GM21381 (cell line): ENCODE measurements around the gene ELFN2.

Experiments used
- ATAC-seq: cut with Tn5 transposase; IDR thresholded peaks from one replicate; pipeline ENCODE4 v1.9.1; 2021; ENCODE audit warnings: mild to moderate bottlenecking, moderate library complexity; ENCODE audit not compliant: unreplicated experiment

ELFN2 gene

DNA sequence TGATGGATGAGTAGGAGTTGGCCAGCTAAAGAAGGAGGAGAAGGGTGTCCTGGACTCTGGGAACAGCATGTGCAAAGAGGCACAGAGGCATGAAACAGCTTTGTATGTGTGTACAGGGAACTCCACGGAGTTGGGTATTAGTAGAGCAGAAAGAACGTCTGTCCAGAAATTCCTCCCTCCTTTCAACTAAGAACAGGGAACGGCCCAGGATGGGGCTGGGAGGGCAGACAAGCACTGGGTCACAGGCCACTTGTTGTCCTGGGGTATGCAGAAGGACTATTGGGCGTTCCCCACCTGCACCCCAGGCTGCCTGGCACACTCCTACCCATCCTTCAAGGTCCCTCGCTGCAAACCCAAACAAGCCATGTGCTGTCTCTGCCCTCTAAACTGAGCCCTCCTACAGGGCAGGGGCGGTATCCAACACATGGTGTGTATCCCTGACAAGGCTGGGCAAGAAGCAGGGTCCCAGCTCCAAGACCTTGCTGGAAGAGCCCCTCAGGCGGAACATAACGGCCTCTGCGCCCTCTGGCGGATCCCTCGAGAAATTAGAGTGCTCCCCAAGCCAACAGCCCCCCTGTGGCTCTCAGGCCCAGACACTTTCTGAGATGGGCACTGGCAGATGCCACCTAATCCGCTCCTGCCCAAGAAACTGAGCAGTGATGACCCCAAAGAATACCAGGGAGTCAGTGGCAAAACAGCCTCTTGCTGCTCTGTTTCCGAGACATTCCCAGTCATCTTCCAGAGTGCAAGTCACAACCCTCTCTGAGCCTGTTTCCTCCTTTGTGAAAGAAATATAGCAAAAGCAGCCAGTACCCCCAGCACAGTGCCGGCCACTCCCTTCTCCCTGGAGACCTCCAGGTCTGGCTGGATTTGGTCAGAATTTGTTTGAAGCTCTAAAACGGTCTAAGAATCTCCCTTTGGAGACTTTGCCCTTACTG is 1.6 kb upstream of the ELFN2 start:
- no peak for ATAC-seq

DNA sequence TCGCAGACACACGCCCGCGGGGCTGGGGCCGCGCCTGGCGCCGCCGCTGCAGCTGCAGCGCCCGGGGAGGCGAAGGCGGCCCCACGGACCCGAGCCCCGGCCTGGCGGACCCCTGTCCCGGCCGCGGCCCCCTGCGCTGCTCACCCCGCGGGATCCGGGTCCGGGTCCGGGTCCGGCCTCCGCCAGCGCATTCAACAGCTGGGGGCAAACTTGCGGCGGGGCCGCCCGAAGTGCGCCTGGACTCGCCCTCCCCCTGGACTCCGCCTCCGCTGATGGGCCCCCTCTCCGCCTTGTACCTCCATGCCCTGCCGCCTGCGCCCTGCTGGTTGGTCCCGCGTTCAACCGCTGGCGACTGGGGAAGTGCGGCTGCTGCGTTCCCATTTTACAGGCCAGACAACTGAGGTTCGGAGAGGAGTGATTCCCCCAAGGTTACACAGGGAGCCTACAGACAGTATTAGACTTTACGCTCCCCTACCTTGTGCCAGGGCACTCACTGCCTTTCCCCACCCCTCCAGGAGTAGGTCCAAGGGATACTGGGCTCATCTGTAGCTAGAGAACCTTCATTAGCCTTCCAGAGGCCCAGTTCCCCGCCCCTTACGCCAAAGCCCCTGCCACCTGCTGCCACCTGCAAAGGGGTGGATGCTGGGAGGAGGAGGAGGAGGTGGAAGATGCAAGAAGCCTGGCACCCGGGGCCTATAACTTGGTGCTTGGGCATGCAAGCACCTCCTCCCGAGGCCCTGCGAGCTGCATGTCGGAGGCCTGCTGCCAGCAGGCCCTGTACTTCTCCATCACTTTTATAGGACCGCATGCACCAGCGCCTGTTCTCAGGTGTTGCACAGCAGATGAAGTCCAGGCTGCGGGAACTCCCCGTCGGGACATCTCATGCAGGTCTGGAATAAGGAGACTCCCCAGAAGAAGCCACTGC is 694 bp upstream of the ELFN2 start:
- no peak for ATAC-seq

- ATAC-seq: no peak
These were observed 559 bp downstream of the ELFN2 start for GRCh38 chr22:37426706-37427134.

DNA sequence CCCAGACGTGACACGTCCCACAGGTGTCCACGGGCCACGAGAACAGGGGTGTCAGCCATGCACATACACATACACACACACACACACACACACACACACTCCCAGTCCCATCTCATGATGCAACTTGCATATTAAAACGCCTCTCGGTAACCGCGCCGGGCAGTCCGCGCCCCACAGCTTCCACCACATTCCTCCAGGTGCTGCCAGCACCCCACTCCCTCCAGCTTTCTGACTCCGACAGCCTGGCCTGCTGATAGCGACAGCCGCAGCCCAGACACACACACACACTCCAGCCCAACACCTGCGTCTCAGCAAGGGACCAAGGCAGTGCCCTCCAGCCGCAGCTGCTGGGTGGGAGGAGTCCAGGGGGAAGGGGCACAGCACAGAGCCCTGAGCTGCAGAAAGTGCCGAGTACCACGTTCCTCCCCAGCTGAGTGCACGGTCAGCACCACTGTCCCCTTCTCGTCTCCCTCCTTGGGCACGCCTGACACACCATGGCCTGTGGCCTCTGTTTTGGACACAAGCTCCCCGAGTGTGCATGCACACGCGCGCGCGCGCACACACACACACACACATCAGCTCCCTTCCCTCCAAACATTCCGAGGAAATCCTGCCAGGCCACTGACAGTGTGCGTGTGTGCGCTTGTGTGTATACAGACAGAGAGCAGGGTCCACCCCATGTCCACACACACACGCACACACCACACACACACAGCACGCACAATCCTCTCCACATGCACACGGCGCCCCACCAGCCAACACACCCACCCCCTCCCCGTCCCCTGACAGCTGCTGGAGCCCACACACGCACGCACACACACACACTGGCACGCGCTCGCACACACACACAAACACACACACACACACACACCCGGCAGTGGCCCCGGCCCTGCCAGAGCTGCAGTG is 1.2 kb downstream of the ELFN2 start:
- ATAC-seq: no peak

DNA sequence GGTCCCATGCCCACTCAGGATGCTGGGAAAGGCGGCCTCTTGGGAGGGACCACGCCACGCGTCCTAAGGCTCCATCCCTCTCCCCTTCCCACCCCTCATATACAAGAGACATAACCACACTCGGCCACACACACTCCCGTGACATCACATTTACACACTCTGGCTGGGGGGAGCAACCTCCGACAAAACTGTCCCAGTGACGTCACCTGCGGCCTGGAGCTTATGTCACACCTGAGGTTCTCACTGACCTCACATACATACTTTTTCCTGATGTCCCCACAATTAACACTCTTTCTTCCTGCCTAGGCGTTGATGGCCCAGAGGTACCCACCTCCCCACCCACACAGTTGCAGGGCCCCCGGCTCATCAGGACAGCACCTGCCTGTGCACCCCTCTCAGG is 1.9 kb downstream of the ELFN2 start:
- ATAC-seq: no peak

DNA sequence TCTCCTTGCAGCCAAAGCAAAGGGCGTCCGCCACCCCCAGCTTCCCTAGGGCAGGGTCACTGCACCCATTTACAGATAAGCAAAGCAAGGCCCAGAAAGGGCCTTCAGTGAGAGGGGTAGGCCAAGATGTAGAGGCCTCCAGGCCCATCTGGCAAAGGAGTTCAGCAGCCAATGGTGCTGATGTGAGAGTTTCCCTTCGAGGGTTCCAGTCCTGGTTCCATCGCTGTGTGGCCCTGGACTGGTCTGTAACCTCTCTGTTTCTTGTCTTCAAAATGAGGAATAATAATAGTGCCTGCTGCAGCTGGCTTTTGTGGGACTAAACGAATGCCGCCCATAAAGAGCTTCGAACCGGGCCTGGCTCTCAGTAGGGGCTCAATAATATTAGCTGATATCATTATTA is 4.0 kb downstream of the ELFN2 start:
- no peak for ATAC-seq

- ATAC-seq: no peak
These were observed 5.8 kb downstream of the ELFN2 start for GRCh38 chr22:37421468-37421877.

DNA sequence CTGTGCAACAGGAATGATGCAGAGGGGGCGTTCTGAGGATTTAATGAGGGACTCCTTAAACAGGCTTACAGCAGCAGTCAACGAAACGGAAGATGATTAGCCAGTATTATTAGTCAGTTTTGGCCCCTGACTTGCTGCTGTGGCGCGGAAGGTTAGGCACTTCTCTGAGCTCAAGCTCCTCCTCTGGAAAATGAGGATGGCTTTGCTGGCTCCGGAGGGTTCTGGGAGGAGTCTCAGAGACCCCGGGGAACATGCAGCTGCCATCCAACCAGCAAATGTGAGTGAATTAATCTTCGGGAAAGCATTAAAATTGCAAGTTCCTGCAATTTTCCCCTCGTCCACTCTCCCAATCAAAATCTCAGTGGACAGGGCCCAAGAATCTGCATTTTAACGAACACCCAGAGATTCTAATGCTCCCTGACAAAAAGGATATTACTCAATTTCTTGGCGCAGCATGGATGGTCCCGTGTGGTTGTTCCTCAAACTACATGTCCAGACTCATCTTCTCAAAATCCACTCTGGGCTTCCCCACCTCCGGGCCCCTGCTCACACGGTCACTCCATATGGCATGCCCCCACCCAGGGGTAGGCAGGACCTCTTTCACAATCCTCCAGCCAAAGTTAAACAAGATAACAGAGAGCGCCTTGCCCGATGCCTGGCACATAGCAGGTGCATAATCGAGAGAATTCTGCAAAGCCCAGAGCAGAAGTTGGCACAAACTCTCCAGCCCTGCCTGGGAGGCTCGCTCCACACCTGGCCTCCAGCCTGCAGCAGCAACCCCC is 6.4 kb downstream of the ELFN2 start:
- no peak for ATAC-seq

- no peak for ATAC-seq
These were observed 7.2 kb downstream of the ELFN2 start for GRCh38 chr22:37419969-37420685.

DNA sequence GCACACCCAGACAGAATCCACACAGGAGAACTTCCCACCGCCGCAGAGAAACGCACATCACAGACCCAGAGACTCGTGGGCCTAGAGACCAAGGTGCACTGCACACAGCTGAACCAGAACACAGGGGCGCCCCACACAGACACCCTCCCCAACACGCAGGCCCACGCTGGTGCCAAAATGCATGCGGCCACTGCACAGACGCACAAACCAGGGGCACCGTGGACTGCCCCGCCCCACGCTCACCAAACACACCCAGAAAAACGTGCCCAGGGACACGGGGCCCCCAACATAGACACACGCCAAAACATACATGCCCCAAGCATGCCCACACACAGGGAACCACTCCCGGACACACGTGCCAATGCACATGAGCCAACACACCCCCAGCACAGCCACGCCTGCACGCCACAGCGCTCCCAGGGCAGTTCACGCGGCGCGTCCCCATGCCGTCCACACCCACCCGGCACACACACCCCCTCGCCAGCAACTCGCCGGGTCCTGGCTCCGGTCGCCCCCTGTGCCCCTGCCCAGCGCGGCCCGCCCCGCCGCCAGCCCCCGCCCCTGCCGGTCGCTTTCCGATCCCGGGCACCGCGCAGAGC is 7.8 kb downstream of the ELFN2 start:
- ATAC-seq: no peak

DNA sequence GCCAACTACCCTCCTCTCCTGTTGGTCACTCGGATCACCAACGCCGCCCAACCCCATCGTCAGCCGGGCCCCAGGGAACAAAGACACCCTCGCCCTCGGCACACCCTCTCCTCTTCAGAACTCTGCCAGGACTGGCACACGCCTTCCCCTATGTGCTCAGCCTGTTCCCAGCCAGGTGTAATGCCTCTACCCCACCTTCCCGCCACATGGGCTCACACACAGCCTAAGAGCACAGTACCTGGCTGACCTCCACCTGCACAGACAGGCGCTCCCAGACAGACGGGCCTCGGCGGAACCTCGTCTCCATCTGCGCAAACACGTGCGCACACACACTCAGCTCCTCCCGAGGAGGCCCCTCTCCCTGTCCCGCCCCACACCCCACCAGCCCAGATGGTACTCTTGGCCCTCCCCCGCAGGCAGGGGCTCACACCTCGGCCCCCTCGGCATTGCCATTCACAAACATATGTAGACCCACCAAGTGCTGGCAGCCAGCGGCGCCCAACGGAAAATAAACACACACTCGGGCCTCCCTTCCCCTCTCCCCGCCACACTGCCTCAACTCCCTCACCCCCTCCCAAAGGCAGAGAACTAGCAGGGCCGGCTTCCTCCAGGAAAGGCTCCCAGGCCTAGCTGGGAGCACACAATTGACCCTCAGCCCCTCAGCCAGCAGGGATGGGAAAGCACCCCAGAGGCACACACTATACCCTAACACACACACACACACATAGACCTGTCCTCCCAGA is 8.5 kb downstream of the ELFN2 start:
- ATAC-seq: no peak

GRCh38 chr22:37417677-37418348 is 9.5 kb downstream of the ELFN2 start:
- no peak for ATAC-seq

DNA sequence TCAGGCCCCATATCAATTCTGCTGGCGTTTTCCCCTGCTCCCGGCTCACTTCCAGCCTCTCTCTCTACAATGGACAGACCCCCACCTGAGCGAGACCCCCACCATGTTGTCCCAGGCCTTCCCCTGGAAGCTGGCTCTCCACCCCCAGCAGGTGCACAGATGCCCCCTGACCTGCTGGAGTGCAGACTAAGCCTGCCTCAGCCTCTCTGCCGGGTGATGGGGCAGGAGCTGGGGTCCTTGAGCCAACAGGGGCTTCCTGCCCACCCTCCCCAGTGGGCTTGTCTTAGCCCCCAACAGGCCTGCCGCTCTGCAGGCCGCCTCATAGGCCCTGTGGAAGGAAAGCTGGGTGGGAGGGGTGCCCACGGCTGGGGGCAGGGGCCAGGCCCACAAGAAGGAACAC is 10.0 kb downstream of the ELFN2 start:
- no peak for ATAC-seq

DNA sequence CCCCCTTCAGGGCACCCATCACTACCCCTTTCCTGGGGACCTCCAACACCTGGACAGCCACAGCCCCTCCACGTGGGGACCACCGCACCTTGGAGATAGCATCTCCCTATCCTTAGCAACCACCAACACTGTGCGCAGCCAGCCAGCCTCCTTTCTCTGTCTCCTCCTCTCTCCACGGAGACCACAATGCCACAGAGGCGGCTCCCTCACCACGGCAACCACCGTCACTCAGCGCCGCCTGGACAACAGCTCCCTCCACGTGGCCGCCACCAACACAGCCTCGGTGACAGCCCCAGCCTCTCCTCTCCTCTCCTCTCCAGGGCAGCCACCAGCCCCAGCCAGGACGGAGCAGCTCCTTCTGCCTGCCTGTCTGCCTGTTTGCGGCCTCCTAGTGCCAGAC is 10.5 kb downstream of the ELFN2 start:
- ATAC-seq: no peak

DNA sequence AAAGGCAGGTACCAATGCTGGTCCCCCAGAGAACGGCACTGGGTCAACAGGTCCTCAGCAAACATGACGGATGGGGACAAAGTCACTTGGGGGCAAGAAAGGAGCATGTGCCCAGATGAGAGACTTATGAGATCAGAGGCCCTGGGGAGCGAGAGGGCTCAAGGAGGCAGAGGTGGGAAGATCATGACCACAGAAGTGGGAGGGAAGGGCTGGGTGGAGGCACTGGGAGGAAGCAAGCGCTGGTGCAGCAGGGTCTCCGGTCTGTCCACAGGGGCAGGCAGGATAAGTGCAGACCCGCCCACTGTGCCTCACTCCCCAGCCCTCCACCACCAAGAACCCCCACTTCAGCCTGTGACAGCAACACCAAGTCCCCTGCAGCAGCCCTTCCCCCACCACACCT is 10.9 kb downstream of the ELFN2 start:
- ATAC-seq: no peak

DNA sequence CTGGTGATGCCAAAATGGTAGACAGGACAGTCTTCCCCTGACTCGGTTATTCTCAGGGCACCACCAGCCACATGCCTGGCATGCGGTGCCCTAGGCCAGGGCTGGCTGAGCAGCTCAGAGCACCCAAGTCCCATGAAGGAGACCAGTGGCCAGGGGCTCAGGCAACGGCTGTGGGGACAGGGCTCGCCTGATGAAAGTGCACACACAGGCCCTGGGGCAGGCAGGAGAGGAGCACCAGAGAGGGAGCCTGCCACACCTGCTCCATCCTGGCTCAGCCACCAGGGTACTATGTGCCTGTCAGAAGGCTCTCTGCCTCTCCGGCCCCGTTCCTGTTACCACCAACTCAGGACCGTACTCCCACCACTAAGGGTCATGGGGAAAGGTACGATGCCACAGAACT is 12.1 kb downstream of the ELFN2 start:
- no peak for ATAC-seq

DNA sequence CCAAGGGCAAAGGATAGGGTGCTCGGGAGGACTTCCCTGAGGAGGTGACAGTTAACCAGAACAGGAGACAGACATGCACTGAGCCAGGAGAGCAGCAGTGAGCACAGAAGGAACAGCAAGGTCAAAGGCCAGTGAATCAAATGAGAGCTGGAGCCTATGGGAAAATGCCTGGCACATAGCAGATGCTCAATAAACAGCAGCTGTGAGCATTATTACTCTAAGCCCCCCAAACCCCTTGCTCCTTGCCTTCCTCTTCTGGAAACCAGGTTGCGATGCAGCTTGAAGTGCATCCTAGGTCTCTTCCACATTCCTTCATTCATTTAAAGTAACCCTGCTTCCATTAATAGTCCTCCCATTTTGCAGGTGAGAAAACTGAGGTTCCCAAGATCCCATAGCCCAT is 13.0 kb downstream of the ELFN2 start:
- no peak for ATAC-seq

DNA sequence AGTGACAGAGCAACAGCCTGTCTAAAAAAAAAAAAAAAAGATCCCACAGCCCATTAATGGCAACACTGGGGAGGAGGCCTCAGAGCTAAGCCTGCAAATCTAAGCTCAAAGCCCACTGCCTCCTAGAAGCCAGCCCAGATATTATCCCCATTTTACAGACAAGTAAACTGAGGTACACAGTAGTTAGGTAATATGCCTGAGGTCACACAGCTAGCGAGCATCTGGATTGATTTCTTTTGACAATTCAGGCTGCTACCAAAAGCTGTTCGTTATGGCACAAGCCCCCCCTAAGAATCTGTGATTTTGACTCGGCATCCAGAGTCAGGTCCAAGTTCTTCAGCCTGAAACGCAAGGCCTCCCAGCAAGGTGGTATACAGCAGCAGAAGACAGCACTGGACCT is 13.7 kb downstream of the ELFN2 start:
- no peak for ATAC-seq
